ENCODE results near the gene LKAAEAR1.

LKAAEAR1 gene

DNA sequence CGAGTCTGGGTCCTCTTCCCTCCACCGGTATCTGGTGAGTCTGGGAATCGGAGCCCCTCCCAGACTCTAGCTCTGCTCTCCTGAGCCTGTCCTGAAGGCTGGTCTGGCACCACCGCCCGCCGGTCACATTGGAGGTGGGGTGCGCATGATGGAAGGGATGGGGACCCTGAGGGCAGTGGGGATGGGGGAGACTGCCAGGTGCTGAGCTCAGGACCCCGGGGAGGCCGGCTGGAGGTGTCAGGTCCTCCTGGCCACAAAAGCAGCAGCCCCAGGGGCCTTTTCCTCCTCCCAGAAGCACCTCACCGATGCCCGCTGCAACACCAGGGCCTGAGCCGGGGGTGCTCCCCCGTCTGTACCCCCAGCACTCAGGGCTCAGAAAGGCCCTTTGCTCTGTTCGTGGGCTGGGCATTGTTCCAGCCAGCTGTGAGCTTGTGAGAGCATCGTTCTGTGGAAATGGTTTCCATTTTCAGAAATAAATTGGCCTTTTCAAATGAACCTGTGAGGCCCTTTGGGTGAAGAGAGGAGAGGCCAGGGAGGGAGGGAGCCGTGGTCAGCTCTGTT lies 25.7 kb upstream of the LKAAEAR1 start:
- no peak overlapping the region for H3K4me3 ChIP-seq (ENCODE audit: low read depth, low read length)
- DNase-seq (ENCODE audit: low read depth), result no peak
- TF ChIP-seq, protein P1, sequence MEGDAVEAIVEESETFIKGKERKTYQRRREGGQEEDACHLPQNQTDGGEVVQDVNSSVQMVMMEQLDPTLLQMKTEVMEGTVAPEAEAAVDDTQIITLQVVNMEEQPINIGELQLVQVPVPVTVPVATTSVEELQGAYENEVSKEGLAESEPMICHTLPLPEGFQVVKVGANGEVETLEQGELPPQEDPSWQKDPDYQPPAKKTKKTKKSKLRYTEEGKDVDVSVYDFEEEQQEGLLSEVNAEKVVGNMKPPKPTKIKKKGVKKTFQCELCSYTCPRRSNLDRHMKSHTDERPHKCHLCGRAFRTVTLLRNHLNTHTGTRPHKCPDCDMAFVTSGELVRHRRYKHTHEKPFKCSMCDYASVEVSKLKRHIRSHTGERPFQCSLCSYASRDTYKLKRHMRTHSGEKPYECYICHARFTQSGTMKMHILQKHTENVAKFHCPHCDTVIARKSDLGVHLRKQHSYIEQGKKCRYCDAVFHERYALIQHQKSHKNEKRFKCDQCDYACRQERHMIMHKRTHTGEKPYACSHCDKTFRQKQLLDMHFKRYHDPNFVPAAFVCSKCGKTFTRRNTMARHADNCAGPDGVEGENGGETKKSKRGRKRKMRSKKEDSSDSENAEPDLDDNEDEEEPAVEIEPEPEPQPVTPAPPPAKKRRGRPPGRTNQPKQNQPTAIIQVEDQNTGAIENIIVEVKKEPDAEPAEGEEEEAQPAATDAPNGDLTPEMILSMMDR (IDR thresholded peaks at IDR 0.05; ENCODE audit: low read depth, low read length, missing control alignments), result no peak

DNA sequence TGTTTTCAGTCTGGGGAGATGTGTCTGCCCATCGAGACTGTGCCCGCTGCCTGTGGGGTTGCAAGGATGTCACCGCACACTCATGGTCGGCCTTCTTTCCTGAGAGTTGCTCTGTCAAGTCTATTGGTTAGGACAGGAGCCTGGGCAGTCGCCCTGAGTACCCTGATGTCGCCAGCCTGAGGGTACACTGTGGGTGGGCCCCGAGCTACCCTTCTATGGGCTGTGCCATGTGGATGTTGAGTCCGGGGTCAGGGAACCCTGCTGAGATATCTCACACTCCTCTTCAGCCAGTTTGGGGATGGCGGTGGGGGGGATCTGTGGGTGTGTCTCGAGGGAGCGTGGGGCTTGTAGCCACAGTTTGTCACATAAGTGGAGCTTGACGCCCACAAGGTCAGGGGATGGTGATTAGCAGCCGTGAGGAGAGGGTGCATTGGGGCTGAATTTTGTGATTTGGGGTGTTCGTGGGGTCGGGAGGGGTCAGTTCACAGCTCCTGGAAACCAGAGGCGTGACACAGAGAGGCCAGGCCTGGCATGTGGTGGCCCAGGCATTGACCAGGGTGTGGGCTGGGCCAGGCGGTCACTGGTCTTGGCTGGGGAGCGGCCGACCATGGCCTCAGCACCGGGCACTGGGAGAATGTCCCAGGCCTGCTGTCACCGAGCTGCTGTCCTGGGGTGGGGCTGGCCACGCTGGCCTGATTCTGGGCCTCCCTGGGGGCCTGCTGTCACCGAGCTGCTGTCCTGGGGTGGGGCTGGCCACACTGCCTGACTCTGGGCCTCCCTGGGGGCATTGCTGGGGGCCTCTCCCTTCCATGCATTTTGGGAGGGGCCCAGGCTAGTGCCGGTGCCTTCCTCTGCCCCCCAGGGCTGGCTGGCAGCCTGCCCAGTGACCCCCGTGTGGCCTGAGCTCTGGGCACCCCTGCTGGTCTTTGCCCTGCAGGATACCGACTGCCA lies 24.8 kb upstream of the LKAAEAR1 start:
- H3K4me3 ChIP-seq (ENCODE audit: low read depth, low read length), result no peak overlapping the region
- no peak for DNase-seq (ENCODE audit: low read depth)
- TF ChIP-seq, protein P1 (IDR thresholded peaks at IDR 0.05; ENCODE audit: low read depth, low read length, missing control alignments), result no peak

DNA sequence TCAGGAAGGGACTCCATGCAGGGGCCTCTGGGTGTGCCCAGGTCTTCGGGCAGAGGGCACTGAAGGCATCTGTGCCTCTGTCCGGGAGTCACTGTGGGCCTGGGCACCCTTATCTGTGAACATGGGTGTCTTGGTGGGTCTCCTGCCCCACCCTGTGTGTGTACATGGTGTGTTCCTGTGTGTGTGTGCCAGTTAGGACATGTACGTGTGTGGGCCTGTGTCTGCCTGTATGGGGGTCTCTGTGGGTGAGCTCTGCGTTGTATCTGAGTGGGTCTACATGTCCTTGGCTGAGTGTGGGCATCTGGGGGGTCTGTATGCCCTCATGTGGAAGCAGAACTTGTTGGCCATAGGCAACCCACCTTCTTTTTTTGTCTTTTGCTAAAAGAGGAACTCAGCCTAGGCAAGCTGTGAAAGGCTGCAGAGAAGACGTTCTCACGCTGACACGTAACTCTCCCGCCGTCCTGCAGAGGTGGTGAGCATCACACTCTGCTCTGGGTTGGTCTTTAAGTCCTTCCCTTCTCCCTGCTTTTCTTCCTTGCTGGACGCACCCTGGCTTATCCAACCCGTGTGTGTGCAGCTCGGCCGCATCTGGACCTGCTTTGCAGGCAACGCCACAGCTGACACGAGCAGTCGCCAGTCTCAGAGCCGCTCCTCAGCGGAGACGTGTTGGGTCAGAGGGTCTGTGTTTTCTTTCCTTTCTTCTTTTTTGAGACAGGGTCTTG lies 23.7 kb upstream of the LKAAEAR1 start:
- no peak for DNase-seq (ENCODE audit: low read depth)
- no peak overlapping the region for H3K4me3 ChIP-seq (ENCODE audit: low read depth, low read length)
- TF ChIP-seq, protein P1 (IDR thresholded peaks at IDR 0.05; ENCODE audit: low read depth, low read length, missing control alignments), result no peak

DNA sequence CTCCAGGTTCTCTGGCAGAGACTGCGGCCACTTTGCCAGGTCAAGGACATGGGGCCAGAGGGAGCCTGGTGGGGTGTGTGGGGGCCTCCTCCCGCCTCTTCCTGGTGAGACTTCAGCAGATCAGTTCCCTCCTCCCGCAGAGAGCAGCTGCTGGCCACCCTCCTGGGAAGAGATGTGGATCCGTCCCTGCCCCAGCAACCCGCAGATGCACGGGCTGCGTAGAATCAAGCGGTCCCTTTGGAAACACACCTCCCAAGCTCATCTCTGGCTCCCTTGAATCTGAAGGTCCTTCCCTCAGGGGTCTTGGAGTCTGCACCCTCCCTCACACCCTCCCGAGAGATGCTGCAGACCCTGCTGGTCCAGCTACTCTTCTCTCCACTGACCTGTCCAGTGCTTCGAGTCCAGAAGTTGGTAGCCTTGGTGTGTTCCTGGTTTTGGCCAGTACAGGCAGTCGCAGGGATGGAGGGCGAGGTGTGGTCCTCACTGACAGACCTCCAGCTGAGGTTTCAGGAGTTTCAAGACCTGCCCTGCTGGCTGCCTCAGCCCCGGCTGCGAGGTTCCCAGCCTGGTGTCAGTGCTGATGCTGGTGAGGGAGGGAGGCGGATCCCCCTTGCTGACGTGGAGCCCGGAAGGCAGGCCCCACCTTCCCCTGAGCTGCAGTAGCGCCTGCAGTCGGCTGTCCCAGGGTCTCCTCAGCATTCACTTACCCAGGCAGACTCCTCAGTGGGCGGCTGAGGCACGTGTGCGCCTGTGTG lies 23.0 kb upstream of the LKAAEAR1 start, which contains the start of gene NPBWR2:
Gene NPBWR2, minus strand, starts transcription at position 585 of the 755 bp plus-strand sequence. CDS start 734 bp downstream, outside the sequence.
- DNase-seq (ENCODE audit: low read depth), result no peak
- TF ChIP-seq, protein P1 (IDR thresholded peaks at IDR 0.05; ENCODE audit: low read depth, low read length, missing control alignments), result no peak
- no peak within 1 kb of the TSS for H3K4me3 ChIP-seq (ENCODE audit: low read depth, low read length)

DNA sequence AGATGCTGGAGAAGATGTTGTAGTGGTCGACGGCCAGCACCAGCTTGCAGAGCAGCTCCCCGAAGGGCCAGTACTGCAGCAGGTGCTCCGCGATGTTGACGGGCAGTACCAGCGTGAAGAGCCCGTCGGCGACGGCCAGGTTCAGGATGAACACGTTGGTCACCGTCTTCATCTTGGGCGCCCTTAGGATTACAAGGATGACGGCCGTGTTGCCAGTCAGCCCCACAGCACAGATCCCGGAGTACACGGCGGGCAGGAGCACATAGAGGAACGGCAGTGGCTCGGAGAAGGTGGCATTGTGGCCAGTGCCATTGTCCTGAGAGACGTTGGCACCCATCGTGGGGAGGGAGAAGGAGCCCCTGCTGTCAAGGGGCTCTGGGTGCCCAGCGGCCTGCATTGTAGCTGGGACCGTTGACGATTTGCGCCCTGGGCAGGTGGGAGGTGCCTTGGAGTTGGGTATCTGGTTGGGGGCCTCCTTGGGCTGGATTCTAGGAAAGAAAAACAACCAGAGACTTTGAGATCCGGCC lies 22.3 kb upstream of the LKAAEAR1 start:
- DNase-seq (ENCODE audit: low read depth), result no peak
- no peak overlapping the region for H3K4me3 ChIP-seq (ENCODE audit: low read depth, low read length)
- TF ChIP-seq, protein P1 (IDR thresholded peaks at IDR 0.05; ENCODE audit: low read depth, low read length, missing control alignments), result no peak

DNA sequence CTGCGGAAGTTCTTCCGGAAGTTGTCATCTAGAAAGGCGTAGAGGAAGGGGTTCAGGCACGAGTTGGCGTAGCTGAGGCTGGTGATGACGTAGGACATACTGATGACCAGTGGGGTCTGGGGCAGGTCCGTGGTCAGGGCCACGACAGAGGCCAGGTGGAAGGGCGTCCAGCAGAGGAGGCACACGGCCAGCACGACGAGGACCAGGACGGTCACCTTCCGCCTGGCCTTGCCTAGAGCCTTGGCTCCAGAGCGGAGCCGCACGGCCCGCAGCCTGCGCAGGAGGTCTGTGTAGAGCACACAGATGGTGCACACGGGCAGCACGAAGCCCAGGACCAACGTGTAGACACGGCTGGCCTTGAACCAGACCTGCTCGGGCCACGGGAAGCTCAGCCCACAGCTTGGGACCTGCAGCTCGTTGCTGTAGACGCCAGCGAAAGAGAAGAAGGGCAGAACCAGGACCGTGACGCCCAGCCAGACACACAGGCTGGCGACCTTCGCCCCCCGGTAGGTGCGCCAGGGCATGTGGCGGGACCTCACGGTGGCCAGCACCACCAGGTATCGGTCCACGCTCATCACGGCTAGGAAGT lies 21.7 kb upstream of the LKAAEAR1 start:
- H3K4me3 ChIP-seq (ENCODE audit: low read depth, low read length), result no peak overlapping the region
- DNase-seq (ENCODE audit: low read depth), result no peak
- TF ChIP-seq, protein P1 (IDR thresholded peaks at IDR 0.05; ENCODE audit: low read depth, low read length, missing control alignments), result no peak
